ENCODE measurements around the gene LCA5.
"Not testable (repeated sequence)": the region's sequence is repeated elsewhere in the genome, so short reads cannot be mapped to it uniquely, and the experiment has no call there.

Gene LCA5

DNA sequence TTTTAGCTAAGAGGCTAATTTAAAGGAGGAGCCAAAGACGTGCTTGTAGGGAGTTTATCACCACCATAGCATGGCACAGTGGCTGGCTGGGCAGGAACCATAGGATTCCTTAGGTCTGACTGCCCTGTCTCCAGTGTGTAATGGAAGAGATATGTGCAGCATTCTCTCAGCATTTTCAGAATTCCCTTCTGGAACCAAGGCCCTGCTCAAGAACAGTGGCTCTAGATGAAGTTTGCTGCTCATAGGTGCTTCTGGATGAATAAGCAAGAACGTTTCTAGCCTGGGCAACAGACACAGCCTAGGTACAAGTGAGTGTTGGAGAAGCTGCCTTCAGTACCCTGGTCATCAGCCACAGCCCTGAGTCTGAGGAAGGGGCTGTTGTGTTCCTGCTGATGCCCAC, 69.1 kb downstream of the LCA5 start:
- in situ Hi-C loops (cut with HindIII; ENCODE audit: low sequenced_read_pairs) = no loop called here

DNA sequence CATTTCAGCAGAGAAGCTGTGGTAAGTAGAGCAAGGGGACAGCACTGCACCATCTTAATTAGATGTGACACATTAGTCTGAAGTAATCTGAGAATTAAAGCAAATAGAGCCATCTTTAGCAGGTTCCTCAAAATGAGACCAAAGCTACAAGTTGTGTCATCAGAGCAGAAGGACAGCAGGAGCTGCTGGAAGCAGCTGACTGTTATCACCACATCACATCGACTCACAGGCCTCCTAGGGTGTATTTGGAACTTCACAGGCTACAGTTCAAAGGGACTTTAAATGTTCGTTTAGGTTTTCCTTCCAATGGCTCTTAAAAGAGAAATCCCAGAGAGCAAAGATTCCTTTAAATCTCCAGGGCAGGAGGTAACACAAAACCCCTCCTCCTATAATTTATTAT, 69.5 kb downstream of the LCA5 start:
- in situ Hi-C loops (cut with HindIII; ENCODE audit: low sequenced_read_pairs) = no loop called here

GRCh38 chr6:79466207-79466834, 70.9 kb downstream of the LCA5 start:
- in situ Hi-C loops (cut with HindIII; ENCODE audit: low sequenced_read_pairs) = no loop called here

GRCh38 chr6:79465381-79465780, 71.8 kb downstream of the LCA5 start:
- in situ Hi-C loops (cut with HindIII; ENCODE audit: low sequenced_read_pairs) = no loop called here

DNA sequence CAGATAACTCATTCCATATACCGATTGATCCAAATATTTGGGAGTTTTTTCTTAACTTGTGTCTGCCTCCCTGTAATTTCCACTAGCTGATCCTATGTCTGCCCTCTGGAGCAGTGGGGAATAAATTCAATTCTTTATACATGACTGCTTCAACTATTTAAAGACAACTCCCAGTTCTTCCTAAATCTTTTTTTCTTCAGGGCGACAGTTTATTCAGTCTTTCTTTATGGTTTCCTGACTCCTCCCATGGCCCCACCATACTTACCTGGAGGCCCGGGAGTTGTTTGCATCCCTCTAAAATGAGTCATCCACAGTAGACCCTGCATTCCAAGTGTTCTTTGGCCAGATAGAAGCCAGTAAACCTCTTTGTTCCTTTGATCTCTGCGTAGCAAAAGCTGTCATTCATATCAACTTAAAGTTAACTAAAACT, 73.6 kb downstream of the LCA5 start:
- in situ Hi-C loops (cut with HindIII; ENCODE audit: low sequenced_read_pairs) = no loop called here

DNA sequence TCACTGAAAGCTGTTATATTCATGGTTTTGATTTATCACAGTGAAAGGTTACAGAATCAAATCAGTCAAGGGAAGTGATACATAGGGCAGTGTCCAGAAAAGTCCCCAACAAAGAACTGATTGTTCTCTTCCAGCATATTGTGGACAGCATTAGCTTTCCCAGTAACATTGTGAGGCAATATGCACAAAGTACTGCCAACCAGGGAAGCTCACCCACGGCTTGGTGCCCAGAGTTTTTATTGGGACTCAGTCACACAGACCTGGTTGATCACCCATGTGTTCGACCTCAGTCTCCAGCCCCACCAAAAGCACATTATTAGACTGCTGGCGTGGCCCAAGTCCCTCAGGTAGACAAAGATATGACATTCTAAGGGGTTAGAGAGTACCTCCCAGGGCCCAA, 76.0 kb downstream of the LCA5 start:
- in situ Hi-C loops (cut with HindIII; ENCODE audit: low sequenced_read_pairs) = no loop called here

DNA sequence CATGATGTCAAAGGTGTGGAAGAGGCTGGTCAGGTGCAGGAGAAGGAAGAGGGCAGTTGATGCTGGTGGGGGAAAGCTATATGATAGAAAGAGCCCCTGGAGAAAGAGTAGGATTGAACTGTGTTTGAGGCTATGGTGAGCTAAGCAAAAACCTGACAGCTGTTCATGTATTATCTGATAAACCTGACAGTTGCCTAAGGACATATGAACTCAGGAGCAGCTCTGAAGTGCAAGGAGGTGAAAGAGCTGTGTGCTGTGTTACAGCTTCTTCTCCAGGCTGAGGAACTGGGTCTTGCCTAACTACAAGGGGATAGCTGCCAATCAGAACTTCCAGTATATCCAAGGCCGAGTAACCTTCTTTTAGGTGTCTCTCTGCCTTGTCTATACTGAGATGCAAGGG, 81.8 kb downstream of the LCA5 start:
- in situ Hi-C loops (cut with HindIII; ENCODE audit: low sequenced_read_pairs) = no loop called here

DNA sequence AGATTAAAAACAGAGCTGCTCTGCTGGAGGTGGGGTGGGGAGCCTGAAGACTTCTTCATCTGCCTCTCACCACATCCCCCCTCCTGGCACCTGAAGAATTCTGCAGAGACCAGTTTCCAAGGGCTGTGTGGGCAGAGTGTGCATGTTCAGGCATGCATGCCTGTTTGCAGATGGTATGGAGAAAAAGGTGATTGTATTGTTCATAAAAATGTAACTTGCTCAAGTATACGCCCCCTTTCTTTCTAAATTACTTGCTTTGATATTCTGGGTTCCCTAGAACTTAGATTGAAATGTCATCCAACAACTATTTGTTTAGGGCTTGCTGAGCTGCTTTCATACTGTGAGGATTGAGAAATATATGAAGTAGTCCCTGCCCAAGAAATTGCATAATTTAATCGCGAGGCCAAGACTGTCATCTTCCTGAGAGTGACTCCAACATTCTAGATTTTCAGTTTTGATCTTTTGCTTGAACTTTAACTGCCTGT, 83.6 kb downstream of the LCA5 start:
- in situ Hi-C loops (cut with HindIII; ENCODE audit: low sequenced_read_pairs) = no loop called here

DNA sequence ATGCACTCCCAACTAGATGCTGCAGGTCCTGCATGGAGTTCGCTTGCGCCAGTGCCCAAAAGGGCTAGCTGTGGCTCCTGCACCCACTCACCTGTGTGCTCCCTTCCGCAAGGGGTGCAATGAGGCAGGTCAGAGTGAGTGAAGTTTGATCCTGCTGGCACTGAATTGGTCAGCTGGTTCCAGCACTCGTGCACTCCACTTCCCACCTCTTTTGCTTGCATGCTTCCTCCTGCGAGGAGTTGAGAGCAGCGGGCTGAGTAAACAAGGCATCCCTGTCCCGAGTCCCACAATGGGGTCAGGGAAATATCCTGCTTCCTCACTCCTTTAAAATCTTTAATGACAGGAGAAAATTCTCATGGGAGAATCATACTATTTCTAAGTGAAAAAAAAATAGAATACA, 86.2 kb downstream of the LCA5 start:
- in situ Hi-C loops (cut with HindIII; ENCODE audit: low sequenced_read_pairs) = no loop called here

GRCh38 chr6:79446006-79446405, 91.2 kb downstream of the LCA5 start:
- in situ Hi-C loops (cut with HindIII; ENCODE audit: low sequenced_read_pairs) = no loop called here

DNA sequence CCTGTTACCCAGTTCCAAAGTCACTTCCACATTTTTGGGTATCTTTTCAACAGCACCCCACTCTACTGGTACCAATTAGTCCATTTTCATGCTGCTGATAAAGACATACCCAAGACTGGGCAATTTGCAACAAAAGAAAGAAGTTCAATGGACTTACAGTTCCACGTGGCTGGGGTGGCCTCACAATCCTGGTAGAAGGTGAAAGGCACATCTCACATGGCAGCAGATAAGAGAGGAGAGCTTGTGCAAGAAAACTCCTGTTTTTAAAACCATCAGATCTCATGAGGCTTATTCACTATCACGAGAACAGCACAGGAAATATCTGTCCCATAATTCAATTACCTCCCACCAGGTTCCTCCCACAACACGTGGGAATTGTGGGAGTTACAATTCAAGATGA, 93.4 kb downstream of the LCA5 start:
- in situ Hi-C loops (cut with HindIII; ENCODE audit: low sequenced_read_pairs) = not testable (repeated sequence)

- in situ Hi-C loops (cut with HindIII; ENCODE audit: low sequenced_read_pairs) = no loop called here
Observed at GRCh38 chr6:79441192-79441591, 96.0 kb downstream of the LCA5 start.

DNA sequence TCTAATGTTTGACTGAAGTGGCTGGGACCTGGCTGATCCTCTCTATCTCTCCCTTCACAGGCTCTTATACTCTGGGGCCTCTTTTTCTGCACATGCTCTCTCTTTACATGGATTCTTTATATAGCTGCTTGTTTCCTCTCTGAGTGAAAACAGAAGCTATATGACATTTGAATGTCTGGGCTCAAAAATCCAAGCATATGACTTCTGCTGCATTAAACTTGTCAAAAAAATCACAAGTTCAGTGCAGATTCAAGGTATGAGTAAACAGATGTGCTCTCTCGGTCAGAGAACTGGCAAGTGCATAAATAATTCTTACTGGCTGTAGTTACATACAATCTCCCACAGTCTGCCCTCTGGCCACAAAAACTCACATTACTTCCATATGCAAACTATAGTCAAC, 96.6 kb downstream of the LCA5 start:
- in situ Hi-C loops (cut with HindIII; ENCODE audit: low sequenced_read_pairs) = no loop called here

DNA sequence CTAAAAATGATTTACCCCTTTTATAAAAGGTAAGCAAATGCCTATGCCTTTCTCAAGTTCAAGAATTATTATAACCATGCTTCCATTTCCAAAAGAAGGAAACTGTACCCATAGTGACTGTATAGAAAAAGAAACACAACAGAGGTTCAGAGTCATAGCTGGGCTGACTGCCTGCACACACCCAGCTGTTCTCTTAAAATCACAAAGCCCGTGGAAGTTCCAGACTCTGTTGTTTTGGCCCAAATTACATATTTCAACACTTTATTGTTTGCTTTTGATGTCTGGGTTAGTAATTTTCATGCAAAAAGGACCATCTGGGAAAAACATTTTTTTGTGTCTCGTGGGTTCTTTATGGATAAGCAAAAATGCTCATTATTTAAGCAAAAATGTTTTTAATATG, 99.2 kb downstream of the LCA5 start:
- in situ Hi-C loops (cut with HindIII; ENCODE audit: low sequenced_read_pairs) = loop anchor here (5.0 to 10.0 kb wide), 3 partner anchors 44 to 233 kb away; no protein-coding TSS in a partner anchor

DNA sequence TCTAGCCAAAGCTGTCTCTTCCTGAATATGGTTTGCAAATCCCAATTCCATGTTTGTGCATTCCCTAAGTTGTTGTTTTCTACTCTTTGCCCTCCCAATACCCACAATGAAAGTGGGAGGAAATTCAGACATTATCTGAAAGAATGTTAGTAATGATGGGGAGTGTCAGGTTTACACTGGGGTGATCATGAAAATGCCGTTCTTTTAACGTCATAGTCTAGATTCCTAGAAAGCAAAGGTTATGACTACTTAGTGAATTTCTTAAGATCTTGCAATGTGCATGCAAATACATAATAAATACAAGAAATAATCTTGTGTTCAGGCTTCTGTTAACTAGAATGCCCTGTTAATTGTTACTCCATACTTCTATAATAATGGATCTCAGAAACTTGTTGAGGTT, 101.0 kb downstream of the LCA5 start:
- in situ Hi-C loops (cut with HindIII; ENCODE audit: low sequenced_read_pairs) = loop anchor here (5.0 to 10.0 kb wide), 3 partner anchors 46 to 231 kb away; no protein-coding TSS in a partner anchor

DNA sequence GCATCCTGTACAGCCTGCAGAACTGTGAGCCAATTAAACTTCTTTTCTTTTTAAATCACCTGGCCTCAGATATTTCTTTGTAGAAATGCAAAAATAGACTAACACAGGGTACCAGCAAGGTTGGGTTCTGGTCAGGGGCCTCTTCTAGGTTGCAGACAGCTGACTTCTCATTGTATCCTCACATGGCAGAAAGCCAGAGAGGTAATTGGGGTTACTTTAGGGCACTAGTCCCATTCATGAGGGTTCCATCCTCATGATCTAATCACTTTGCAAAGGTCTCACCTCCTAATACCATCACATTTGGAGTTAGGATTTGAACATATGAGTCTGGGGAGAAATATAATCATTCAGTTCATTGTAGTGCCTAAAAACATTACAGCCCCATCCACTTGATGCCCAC, 101.5 kb downstream of the LCA5 start:
- in situ Hi-C loops (cut with HindIII; ENCODE audit: low sequenced_read_pairs) = loop anchor here (5.0 to 10.0 kb wide), 3 partner anchors 47 to 231 kb away; no protein-coding TSS in a partner anchor

Data from endothelial cell of hepatic sinusoid (primary cell).